Activated gamma-delta T cell treated with anti-CD3 and anti-CD28 coated beads, Interleukin-2, amount 50 U/mL, for 16 hours (primary cell): ENCODE data around the gene TECTB.

Source experiments
- DNase-seq: peaks from one replicate; pipeline ENCODE4 v3.0.0-alpha.2; 2020; ENCODE audit warnings: low read depth

TECTB gene

DNA sequence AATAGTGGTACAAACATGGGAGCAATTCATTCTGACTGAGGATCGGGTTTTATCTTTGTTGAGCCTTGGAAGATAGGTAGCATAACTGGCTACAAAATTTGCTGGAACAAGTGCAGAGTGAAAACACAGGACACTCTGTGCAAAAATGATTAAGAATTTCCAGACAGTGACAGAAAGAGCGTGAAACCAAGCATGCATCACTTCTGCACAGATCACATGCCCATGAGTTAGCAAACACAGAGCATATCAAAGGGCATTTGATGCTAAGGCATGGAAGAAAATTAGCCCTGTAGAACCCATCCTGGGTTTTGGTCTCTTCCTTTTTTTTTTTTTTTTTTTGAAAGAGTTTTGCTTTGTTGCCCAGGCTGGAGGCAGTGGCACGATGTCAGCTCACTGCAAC, 28.3 kb downstream of the TECTB start:
- no peak for DNase-seq

DNA sequence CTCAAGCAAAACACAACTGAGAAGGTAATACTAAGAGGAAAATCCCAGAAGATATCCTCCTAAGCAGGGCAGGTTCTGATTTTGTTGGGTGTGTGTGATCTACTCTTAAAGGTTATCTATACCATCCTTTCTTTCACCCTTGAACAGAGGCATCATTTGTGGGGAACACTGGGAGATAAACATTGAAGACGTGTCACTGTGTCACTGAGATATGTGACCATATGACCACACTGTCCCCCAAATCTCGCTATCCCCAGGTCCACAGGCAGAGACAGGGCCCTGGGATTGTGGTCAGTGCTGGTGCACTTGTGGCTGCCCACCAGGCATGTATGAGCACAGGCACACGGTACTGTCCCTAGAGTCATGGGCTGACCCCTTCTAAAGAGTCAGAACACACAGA, 30.0 kb downstream of the TECTB start:
- DNase-seq = no peak

- DNase-seq = no peak
These were observed 30.7 kb downstream of the TECTB start for GRCh38 chr10:112313911-112314310.

DNA sequence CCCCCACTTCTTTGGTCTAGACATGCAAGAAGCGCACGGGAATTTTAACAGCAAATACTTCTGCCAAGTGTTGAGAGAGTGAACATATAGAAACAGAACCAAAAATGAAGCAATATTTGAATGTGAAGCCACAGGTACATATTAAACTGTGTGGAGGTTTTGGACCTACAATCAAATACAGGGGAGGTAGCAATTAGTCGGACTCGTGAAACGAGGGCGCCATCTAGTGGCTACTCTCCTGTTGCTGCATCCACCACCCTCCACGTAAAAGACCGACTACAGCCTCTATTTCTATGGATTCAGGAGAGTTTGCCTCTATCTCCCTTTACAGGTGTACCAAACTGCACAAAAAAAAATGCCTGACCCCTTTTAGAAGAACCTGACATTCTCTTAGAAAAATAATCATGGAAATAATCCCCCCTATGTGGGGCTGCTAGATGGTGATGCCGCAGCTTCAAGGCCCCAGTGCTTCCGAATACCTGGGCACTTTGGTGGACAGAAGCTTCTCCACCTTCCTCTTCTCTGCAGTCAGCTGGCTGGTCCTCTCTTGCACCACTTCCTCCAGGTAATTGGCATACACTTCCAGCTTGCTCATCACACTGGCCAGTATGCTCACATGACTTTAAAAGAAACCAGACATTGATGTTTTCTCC, 31.7 kb downstream of the TECTB start:
- DNase-seq = peak; percentile 44

DNA sequence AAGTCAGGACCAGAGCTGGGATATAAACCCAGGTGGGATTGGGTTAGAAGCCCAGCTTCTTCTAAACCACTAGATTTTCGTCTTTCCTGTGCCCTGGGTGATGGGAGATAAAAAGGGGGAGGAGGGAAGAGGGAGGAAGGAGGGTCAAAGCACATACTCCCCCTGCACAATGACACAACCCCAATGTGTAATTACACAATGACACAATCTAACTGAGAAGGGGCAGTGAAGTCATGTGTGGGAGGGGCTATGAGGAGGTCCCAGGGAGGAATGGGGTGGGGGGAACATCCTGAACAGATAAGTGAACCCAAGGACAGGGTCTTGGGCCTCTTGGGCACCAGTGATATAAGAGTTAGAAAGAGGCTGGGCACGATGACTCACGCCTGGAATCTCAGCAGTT, 44.5 kb downstream of the TECTB start:
- DNase-seq = no peak

- DNase-seq = no peak
These were observed 47.0 kb downstream of the TECTB start for GRCh38 chr10:112330162-112330561.

GRCh38 chr10:112330607-112331160, 47.5 kb downstream of the TECTB start:
- DNase-seq = no peak

GRCh38 chr10:112332022-112332421, 48.8 kb downstream of the TECTB start:
- no peak for DNase-seq

GRCh38 chr10:112332509-112333228, 49.5 kb downstream of the TECTB start:
- no peak for DNase-seq

GRCh38 chr10:112333452-112333851, 50.3 kb downstream of the TECTB start:
- DNase-seq = no peak

DNA sequence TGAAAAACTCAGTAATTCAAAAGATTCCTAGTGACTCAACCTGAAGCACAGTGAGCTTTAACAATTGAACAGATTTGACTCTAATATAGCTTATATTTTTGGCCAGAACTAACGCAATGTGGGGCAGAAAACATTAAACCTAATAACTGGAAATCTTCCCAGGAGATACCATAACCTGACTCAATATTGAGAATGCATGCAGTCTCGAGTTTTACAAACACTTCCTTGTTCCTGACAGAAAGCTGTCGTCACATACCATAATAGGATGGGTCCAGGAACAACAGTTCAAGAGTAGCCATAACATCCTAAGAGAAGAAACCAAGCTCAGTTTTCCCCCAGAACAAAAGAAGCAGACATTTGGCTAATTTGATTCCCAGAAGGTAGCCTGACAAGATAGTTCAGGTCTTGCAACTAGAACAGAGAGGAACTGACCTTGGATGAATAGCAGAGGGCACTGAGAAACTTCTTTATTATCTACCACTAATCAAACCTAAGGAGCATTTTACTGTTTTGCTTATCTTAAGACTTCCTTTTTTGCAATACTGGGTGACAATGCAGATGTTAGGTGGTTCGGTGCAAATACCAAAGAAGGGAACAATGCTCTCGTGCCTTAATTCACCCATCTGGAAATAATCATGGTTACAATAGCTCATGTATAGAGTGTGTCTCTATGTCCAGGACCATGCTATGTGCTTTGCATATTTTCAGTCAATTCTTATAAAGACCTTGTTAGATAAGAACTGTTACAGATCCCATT, 52.1 kb downstream of the TECTB start:
- DNase-seq = no peak

DNA sequence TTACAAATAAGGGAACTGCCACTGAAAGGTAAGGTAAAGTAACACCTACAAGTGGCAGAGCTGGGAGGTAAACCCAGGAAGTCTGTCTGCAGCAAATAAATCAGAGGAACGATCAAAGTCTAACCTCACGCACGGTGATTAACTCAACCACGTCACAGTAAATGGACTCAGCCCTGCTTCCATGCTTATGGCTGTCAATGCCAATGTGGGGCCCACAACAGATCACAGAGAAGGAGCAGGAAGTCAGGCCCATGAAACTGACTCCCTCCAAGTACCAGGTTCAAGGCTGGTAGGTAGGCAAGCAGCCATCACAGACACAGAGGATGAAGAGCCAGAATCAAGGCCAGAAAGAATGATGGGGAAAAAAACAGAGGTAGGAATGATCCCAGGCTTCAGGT, 52.7 kb downstream of the TECTB start:
- DNase-seq = no peak

DNA sequence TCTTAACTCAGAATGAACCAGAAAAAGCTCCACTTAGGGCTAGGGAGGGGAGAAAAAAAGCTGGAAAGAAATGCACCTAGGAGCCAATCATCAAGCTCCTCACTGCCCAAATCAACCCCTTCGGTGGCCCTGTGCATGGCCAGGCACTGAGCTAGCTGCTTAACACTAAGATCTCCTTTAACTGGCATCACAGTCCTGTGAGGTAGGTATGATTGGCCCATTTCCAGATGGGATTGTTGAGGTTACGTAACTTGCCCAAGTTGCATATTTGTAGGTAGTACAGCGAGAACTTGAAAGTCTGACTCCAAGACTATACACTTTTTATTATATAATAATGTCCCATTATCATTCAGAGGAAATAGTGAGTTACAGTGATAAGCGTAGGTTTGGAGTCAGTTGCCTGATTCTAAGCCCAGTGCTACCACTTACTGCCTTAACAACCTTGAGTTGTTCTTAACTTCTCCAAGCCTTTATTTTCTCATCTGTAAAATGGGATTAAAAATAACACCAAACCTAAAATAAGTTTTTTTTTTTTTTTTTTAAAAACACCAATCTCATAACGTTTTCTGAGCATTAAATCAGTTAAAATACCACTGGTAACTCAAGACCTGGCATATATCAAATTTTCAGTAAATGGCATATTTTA, 53.5 kb downstream of the TECTB start:
- no peak for DNase-seq

DNA sequence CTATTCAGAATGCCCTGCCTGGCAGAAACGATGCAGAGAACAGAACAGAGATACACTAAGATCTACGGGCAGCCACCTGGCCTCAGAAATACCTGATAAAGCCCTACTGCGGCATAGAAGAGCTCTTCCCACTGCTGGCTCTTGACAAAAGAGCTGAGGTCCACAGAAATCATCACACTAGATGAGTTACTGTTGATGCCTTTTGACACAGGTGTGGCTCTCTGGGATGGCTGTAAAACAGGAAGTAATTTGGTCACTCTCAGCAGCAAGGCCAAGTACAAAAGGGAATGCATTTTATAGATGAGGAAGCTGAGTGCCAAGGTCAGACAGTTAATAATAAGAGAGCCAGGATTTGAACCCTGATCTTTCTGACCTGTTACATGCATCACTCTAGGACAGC, 55.8 kb downstream of the TECTB start:
- no peak for DNase-seq

GRCh38 chr10:112340601-112341000, 57.4 kb downstream of the TECTB start:
- no peak for DNase-seq

DNA sequence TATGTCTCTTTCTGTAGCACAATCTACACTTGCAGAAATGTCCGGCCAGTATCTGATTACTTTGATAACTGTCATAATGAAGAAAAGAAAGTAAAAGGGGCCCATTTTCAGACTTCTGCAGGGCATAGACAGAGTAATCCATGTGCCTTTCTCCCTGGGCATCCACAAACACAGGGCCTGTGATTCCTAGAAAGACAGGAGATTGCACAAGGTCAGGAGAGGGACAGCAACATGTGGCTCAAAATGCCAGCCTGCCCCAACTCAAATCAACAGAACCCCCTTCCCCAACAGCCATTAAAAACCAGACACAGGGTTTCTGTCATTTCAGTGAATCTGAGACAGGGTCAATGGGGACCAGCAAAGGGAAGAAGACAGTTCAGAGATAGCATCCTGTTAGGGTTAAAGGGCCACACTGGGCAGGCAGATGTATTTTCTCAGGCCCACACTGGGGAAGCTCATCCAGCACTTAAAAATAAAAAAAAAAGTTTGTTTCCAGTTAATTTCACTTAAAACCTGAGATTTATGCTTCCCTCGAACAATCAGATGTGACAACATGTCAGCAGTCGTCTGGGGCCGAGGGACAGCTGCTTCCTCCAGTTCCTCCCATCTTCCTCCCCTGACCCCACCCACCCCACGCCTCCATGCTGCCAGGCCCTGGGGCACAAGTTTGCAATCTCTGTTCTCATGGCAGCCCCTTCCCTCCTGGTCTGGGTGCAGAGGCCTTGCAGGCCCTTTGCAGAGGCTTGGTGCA, 60.0 kb downstream of the TECTB start:
- no peak for DNase-seq

DNA sequence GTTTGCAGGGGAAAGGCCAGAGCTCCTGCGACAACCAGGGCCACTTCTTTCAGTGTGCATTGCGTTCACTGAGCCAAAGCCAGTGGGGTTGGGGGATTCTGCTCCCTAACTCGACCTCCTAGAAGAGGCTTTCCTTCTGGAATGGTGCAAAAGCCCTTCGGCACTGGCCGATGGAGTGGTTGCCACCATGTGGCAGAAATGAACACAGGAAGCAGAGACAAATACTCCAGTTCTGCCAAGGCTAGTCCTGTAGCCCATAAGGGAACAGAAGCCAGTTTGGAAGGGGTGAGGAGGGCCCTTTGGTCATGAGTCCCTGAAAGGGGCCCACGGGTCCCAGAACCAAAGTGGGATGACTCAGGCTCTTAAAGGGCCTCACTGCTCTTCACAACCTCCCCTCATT, 61.1 kb downstream of the TECTB start:
- no peak for DNase-seq

GRCh38 chr10:112345202-112345601, 62.0 kb downstream of the TECTB start:
- DNase-seq = no peak

- DNase-seq = no peak
These were observed 62.5 kb downstream of the TECTB start for GRCh38 chr10:112345743-112346142.

DNA sequence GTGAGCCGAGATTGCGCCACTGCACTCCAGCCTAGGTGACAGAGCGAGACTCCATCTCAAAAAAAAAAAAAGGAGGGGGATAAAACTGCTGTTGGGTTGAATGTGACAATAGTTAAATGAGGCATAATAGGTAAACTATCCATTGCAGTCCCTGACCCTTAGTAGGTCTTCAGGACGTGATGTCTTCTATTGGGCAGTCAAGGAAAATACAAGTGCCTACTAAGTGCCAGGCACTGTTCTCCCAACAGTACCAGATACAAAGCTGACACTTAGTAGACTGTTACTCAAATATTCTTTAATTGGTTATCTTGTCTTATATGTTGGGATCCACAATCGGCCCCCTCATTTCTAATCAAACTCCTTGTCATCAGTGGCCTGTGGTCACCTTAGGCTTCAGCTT, 63.6 kb downstream of the TECTB start:
- no peak for DNase-seq
